Activated CD4-positive, alpha-beta T cell treated with anti-CD3 and anti-CD28 coated beads, Interleukin-2, amount 50 U/mL, for 4 hours (primary cell): ENCODE measurements around the gene ELOA2.
"Not testable (repeated sequence)": the region's sequence is repeated elsewhere in the genome, so short reads cannot be mapped to it uniquely, and the experiment has no call there.

Source experiments
- DNase-seq, 2 experiments: peaks; one replicate each; pipeline ENCODE4 v3.0.0-alpha.2; 2020

Gene ELOA2

GRCh38 chr18:47035156-47035671 lies at the start of gene ELOA2:
Gene ELOA2 (minus strand): TSS chr18:47035621. CDS start chr18:47035264, 357 bp downstream.
- no peak for DNase-seq

GRCh38 chr18:47081578-47081977 lies 46.2 kb upstream of the ELOA2 start:
- DNase-seq, result no peak

GRCh38 chr18:47080872-47081271 lies 45.5 kb upstream of the ELOA2 start:
- DNase-seq, result no peak

GRCh38 chr18:47077111-47077510 lies 41.7 kb upstream of the ELOA2 start:
- DNase-seq, result no peak

- DNase-seq, result no peak
Observed at GRCh38 chr18:47075098-47075883, 39.9 kb upstream of the ELOA2 start.

- no peak for DNase-seq
Observed at GRCh38 chr18:47067648-47068047, 32.2 kb upstream of the ELOA2 start.

GRCh38 chr18:47063096-47063495 lies 27.7 kb upstream of the ELOA2 start:
- DNase-seq, result no peak

GRCh38 chr18:47062471-47062870 lies 27.1 kb upstream of the ELOA2 start:
- no peak for DNase-seq

- no peak for DNase-seq
Observed at GRCh38 chr18:47054369-47054768, 18.9 kb upstream of the ELOA2 start.

GRCh38 chr18:47050468-47050867 lies 15.0 kb upstream of the ELOA2 start:
- DNase-seq, result no peak

- DNase-seq, result no peak
Observed at GRCh38 chr18:47040982-47041381, 5.6 kb upstream of the ELOA2 start.

- DNase-seq, result no peak
Observed at GRCh38 chr18:47036927-47037578, 1.6 kb upstream of the ELOA2 start.

GRCh38 chr18:47036298-47036874 lies 965 bp upstream of the ELOA2 start:
- DNase-seq, result no peak

GRCh38 chr18:47034591-47034990 lies 830 bp downstream of the ELOA2 start:
- not testable (repeated sequence) for DNase-seq

- no peak for DNase-seq
Observed at GRCh38 chr18:47032945-47033344, 2.5 kb downstream of the ELOA2 start.

- DNase-seq, result not testable (repeated sequence)
Observed at GRCh38 chr18:47030887-47031286, 4.5 kb downstream of the ELOA2 start.

- not testable (repeated sequence) for DNase-seq
Observed at GRCh38 chr18:47029684-47030353, 5.6 kb downstream of the ELOA2 start.

GRCh38 chr18:47028738-47029137 lies 6.7 kb downstream of the ELOA2 start:
- not testable (repeated sequence) for DNase-seq

- not testable (repeated sequence) for DNase-seq
Observed at GRCh38 chr18:47025557-47026174, 9.8 kb downstream of the ELOA2 start.

GRCh38 chr18:47023769-47024465 lies 11.5 kb downstream of the ELOA2 start:
- not testable (repeated sequence) for DNase-seq

GRCh38 chr18:47022821-47023220 lies 12.6 kb downstream of the ELOA2 start:
- not testable (repeated sequence) for DNase-seq

- not testable (repeated sequence) for DNase-seq
Observed at GRCh38 chr18:47020757-47021156, 14.7 kb downstream of the ELOA2 start.
